Glutamatergic neuron (in vitro differentiated cells): Measurements from ENCODE around the gene RASGRF1. TPM values are rescaled to one million over a fixed set of nuclear protein-coding genes. Genes with fewer than 3 reads are reported as not detected.
A peak's percentile ranks its signal among the peaks of the same experiment; 100 is the strongest.

Source experiments
- DNase-seq: peaks from one replicate; pipeline ENCODE4 v3.0.0; 2022
- H3K27ac Mint-ChIP-seq: one replicate; pipeline ENCODE4 v1.8.0; 2020; ENCODE audit warnings: mild to moderate bottlenecking, mixed read lengths, inconsistent platforms; ENCODE audit not compliant: unreplicated experiment
- H3K27me3 Mint-ChIP-seq: one replicate; pipeline ENCODE4 v1.8.0; 2020; ENCODE audit warnings: mild to moderate bottlenecking, moderate library complexity, mixed read lengths, inconsistent platforms; ENCODE audit not compliant: unreplicated experiment
- H3K36me3 Mint-ChIP-seq: one replicate; pipeline ENCODE4 v1.8.0; 2020; ENCODE audit warnings: mild to moderate bottlenecking, mixed read lengths, inconsistent platforms; ENCODE audit not compliant: unreplicated experiment
- H3K4me1 Mint-ChIP-seq: one replicate; pipeline ENCODE4 v1.8.0; 2020; ENCODE audit warnings: mild to moderate bottlenecking, low read depth, mixed read lengths, inconsistent platforms; ENCODE audit not compliant: unreplicated experiment
- H3K4me3 Mint-ChIP-seq: one replicate; pipeline ENCODE4 v1.8.0; 2020; ENCODE audit warnings: mild to moderate bottlenecking, mixed read lengths, inconsistent platforms; ENCODE audit not compliant: unreplicated experiment
- H3K9me3 Mint-ChIP-seq: one replicate; pipeline ENCODE4 v1.8.0; 2020; ENCODE audit warnings: mild to moderate bottlenecking, moderate library complexity, mixed read lengths, inconsistent platforms; ENCODE audit not compliant: unreplicated experiment
- total RNA-seq: library from RNA; stranded (reverse); fragmentation: NEBNext Ultra II Directional; extraction: Animal tissue kit (Norgen Biotek cat#: 25700); gene quantifications from one replicate; pipeline ENCODE4 v1.2.1, GENCODE V29; 2021; ENCODE audit not compliant: unreplicated experiment
- TF ChIP-seq, protein P1 (sequence below): fragments of 200-600 bp; sonication (generic); IDR thresholded peaks from one replicate; pipeline ENCODE4 v1.5.0; 2021; ENCODE audit not compliant: partially characterized antibody, unreplicated experiment

Gene RASGRF1
- total RNA-seq, 1 donor from 2014 or later, result 0.32 TPM

DNA sequence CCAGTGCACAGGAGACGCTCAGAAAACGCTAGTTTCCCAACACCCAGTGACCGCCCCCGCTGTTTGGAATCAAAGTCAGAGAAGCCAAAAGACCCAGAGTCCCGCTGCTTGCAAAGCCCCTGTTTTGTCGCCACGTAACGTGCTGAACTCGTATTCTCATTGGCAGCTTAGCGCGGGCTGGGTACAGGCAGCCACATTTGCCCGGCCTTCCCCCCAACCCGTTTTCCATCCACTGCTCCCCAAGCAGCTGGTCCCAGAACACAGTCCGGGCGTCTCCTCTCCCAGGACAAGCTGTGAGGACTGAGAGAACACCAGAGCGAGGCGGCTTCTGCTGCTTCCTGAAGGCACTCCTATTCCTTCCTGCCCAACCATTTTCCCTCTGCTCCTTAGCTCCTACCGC, 54.8 kb downstream of the RASGRF1 start:
- Mint-ChIP-seq H3K4me1 (no peaks in the 10 kb centered on the region), H3K36me3 (no peaks in the 10 kb centered on the region), H3K27me3 (peaks cover 4% of the 10 kb centered on the region), H3K9me3 (peaks cover 5% of the 10 kb centered on the region), H3K27ac (no peak overlapping the region), H3K4me3 (no peak overlapping the region)
- TF ChIP-seq, protein P1, sequence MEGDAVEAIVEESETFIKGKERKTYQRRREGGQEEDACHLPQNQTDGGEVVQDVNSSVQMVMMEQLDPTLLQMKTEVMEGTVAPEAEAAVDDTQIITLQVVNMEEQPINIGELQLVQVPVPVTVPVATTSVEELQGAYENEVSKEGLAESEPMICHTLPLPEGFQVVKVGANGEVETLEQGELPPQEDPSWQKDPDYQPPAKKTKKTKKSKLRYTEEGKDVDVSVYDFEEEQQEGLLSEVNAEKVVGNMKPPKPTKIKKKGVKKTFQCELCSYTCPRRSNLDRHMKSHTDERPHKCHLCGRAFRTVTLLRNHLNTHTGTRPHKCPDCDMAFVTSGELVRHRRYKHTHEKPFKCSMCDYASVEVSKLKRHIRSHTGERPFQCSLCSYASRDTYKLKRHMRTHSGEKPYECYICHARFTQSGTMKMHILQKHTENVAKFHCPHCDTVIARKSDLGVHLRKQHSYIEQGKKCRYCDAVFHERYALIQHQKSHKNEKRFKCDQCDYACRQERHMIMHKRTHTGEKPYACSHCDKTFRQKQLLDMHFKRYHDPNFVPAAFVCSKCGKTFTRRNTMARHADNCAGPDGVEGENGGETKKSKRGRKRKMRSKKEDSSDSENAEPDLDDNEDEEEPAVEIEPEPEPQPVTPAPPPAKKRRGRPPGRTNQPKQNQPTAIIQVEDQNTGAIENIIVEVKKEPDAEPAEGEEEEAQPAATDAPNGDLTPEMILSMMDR, result no peak
- no peak for DNase-seq

DNA sequence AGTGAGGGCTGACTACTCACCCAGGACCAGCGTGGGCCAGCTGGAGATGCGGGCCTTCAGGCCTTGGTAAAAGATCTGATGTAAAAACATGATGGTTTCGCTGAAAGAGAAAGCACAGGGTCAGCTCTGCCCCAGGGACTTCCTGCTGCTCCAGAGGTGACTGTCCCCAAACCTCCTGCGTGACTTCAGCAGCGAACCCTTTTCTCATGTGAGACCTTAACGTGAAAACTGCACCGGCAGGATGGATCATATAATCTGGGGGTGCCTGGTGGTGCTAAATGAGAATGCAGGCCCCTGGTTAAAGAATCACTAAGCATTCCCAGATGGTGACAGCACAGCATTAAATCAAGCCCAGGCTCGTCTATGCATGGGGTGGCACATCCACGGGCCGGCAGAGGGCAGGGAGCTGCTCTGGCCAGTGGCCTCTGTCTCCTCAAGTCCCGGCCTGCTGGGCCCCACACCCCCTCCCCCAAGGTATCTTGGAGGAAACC, 55.4 kb downstream of the RASGRF1 start:
- TF ChIP-seq, protein P1, result peak; percentile 31
- Mint-ChIP-seq H3K36me3 (no peaks in the 10 kb centered on the region), H3K4me3 (no peak overlapping the region), H3K4me1 (peaks cover 5% of the 10 kb centered on the region), H3K27ac (no peak overlapping the region), H3K27me3 (peaks cover 4% of the 10 kb centered on the region), H3K9me3 (peaks cover 2% of the 10 kb centered on the region)
- no peak for DNase-seq

DNA sequence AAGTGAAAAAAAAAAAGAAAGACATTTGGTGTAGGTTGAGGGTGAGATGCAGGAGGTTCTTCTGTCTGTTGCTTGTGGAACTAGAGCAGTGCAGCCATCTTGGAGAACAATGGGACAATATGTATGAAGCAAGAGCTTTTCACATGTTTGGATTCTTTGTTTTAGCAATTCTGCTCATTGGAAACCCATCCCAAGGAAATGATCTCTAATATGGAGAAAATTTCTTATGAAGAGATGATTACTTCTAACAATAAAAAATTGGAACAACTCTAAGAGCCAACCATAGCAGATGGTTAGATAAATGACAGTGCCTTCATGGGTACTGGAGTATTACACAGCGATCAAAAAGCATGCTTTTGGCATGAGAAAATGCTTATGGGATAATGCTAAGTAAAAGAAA, 56.3 kb downstream of the RASGRF1 start:
- no peak for DNase-seq
- Mint-ChIP-seq H3K36me3 (no peaks in the 10 kb centered on the region), H3K27ac (no peak overlapping the region), H3K9me3 (peaks cover 2% of the 10 kb centered on the region), H3K27me3 (peaks cover 3% of the 10 kb centered on the region), H3K4me1 (peaks cover 6% of the 10 kb centered on the region), H3K4me3 (no peak overlapping the region)
- TF ChIP-seq, protein P1, result no peak

DNA sequence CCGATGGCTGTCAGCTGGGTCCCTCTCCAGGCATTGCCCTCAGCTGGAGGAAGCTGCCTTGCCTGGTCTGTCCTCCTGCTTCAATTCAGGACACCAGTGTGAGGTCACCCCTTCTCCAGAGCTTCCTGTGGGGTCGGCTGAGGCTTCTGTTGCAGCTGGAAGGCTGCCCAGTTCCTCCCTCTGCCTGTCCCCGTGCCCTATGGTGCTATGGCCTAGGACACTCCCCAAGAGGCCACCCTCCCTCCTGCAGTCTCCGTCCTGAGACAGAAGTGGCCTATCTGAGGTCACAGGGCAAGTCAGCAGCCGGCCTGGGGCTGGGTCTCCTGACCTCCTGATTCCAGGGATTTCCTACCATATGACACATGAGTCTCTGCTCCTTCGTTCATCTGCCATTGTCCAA, 57.9 kb downstream of the RASGRF1 start:
- TF ChIP-seq, protein P1, result no peak
- Mint-ChIP-seq H3K27ac (no peak overlapping the region), H3K9me3 (peaks cover 2% of the 10 kb centered on the region), H3K4me1 (peaks cover 8% of the 10 kb centered on the region), H3K36me3 (no peaks in the 10 kb centered on the region), H3K4me3 (no peak overlapping the region), H3K27me3 (peaks cover 3% of the 10 kb centered on the region)
- no peak for DNase-seq

DNA sequence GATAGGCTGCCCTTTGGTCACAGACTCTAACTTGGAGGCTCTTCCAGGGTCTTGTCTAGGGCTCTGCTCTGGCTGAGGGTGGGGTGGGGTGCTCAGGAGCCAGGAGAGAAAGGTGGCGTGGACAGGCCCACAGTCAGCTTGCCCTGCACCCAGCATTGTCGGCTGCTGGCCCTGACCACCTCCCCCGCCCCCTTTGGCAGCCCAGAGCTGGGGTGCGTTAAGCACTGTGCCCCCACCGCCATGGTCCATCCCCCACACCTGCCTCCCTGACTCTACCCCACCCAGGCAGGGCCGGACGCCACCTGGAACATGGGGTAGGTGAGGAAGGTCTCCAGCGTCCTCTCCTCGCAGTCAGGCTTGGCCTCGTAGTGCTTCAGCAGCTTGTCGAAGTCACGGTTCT, 58.8 kb downstream of the RASGRF1 start:
- H3K27me3 Mint-ChIP-seq, result peaks cover 3% of the 10 kb centered on the region
- H3K27ac Mint-ChIP-seq, result no peak overlapping the region
- peaks cover 8% of the 10 kb centered on the region for H3K4me1 Mint-ChIP-seq
- no peaks in the 10 kb centered on the region for H3K36me3 Mint-ChIP-seq
- H3K9me3 Mint-ChIP-seq, result peaks cover 2% of the 10 kb centered on the region
- DNase-seq, result no peak
- TF ChIP-seq, protein P1, result no peak
- H3K4me3 Mint-ChIP-seq, result no peak overlapping the region
